ENCODE data around the gene GNB1L.

The GNB1L gene

DNA sequence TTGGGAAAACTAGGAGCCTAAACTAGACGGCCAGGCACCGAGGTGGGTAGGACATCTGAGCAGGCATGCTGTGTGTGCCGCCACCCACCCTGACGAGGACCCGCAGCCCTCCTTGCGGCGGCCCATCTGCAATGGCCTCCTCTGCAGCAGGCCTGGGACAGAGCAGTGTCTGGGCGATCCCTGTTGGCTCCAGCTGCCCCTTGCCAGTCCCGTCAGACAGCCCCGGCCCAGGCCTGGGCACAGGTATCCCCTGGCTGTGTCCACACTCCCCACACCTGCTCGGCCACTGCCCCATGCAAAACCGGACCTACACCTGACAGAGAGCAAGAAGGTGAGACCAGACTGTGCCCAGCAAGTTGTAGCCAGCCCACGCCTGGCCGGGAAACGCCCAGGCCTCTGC lies 38.7 kb upstream of the GNB1L start:
- no peak for TF ChIP-seq EZH2phosphoT487 (IDR thresholded peaks at IDR 0.05; ENCODE audit: low read depth)
- TF ChIP-seq, protein P1, sequence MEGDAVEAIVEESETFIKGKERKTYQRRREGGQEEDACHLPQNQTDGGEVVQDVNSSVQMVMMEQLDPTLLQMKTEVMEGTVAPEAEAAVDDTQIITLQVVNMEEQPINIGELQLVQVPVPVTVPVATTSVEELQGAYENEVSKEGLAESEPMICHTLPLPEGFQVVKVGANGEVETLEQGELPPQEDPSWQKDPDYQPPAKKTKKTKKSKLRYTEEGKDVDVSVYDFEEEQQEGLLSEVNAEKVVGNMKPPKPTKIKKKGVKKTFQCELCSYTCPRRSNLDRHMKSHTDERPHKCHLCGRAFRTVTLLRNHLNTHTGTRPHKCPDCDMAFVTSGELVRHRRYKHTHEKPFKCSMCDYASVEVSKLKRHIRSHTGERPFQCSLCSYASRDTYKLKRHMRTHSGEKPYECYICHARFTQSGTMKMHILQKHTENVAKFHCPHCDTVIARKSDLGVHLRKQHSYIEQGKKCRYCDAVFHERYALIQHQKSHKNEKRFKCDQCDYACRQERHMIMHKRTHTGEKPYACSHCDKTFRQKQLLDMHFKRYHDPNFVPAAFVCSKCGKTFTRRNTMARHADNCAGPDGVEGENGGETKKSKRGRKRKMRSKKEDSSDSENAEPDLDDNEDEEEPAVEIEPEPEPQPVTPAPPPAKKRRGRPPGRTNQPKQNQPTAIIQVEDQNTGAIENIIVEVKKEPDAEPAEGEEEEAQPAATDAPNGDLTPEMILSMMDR (IDR thresholded peaks at IDR 0.05; ENCODE audit: low read depth, low read length): no peak
- Histone ChIP-seq H2AFZ (ENCODE audit: low read depth, low read length) (no peak overlapping the region), H3K4me1 (ENCODE audit: low read length) (no peaks in the 10 kb centered on the region), H3K4me3 (ENCODE audit: low read length) (no peak overlapping the region), H3K27ac (ENCODE audit: low read length) (no peak overlapping the region), H3K4me2 (ENCODE audit: low read length) (no peak overlapping the region), H4K20me1 (ENCODE audit: insufficient read depth, low read length) (no peaks in the 10 kb centered on the region), H3K36me3 (replicated peaks; ENCODE audit: low read depth, low read length) (peaks cover 3% of the 10 kb centered on the region), H3K9ac (ENCODE audit: low read length) (no peak overlapping the region), H3K27me3 (ENCODE audit: low read depth, low read length) (no peaks in the 10 kb centered on the region), H3K79me2 (ENCODE audit: low read length) (no peaks in the 10 kb centered on the region), H3K9me3 (ENCODE audit: insufficient read depth, low read length) (peaks cover 6% of the 10 kb centered on the region; the same call in 1 of the 2 replicates)

DNA sequence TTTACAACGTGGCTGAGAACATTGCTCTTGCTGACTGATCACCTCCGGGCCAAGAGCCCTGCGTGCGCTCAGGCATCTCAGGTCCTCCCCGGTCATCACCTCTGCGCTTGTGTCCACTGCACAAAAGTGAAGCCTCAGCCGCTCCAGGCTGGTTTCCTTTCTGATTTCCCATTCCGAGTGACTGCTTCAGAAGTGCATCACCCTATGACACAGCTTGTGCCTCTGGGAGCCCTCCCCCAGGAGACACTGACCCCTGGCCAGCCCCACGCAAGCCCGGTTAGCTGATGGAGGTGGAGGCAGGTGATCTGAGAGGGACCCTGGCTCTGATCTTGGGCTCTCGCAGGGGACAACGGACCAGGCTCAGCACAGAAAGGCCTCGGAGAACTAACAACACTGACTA lies 38.3 kb upstream of the GNB1L start:
- no peak overlapping the region for H3K4me3 ChIP-seq (ENCODE audit: low read length)
- no peaks in the 10 kb centered on the region for H3K27me3 ChIP-seq (ENCODE audit: low read depth, low read length)
- peaks cover 3% of the 10 kb centered on the region for H3K36me3 ChIP-seq (replicated peaks; ENCODE audit: low read depth, low read length)
- H3K4me1 ChIP-seq (ENCODE audit: low read length): no peaks in the 10 kb centered on the region
- no peak overlapping the region for H3K9ac ChIP-seq (ENCODE audit: low read length)
- H3K9me3 ChIP-seq (ENCODE audit: insufficient read depth, low read length): peaks cover 6% of the 10 kb centered on the region; the same call in 1 of the 2 replicates
- H3K79me2 ChIP-seq (ENCODE audit: low read length): no peaks in the 10 kb centered on the region
- H3K27ac ChIP-seq (ENCODE audit: low read length): no peak overlapping the region
- no peak overlapping the region for H3K4me2 ChIP-seq (ENCODE audit: low read length)
- H2AFZ ChIP-seq (ENCODE audit: low read depth, low read length): no peak overlapping the region
- TF ChIP-seq, protein P1 (IDR thresholded peaks at IDR 0.05; ENCODE audit: low read depth, low read length): no peak
- no peak for TF ChIP-seq EZH2phosphoT487 (IDR thresholded peaks at IDR 0.05; ENCODE audit: low read depth)
- no peaks in the 10 kb centered on the region for H4K20me1 ChIP-seq (ENCODE audit: insufficient read depth, low read length)

DNA sequence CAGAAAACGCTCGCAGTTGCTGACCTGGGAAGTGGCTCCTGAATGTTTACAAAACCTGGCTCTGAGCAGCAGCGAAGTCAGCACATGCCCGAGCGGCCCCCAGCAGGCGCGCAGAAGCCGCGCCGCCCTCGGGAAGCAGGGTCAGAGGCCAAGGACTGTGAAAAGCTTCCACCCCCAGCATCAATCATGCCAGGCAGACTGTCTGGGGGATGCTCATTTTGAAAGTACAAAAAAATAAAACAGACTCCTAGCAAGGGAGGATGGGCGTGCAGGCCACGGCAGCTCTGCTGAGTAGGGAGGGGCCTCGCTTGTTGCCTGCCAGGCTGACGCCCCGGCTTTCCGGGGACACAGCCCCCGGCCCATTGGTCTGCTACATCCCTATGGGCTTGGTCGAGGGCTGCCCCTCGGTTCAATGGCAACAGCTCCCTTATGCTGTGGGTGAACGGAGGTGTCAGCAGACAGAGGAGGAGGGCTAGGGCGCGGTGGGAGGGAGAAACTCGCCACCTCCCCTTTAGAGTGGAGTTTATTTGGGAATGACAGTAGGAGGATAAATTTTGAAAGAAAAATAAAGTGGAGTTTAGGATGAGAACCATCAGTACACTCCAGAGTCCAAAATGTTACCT lies 37.7 kb upstream of the GNB1L start:
- Histone ChIP-seq H2AFZ (ENCODE audit: low read depth, low read length) (no peak overlapping the region), H3K27ac (ENCODE audit: low read length) (no peak overlapping the region), H3K4me2 (ENCODE audit: low read length) (no peak overlapping the region), H4K20me1 (ENCODE audit: insufficient read depth, low read length) (no peaks in the 10 kb centered on the region), H3K79me2 (ENCODE audit: low read length) (no peaks in the 10 kb centered on the region), H3K9ac (ENCODE audit: low read length) (no peak overlapping the region), H3K27me3 (ENCODE audit: low read depth, low read length) (no peaks in the 10 kb centered on the region), H3K36me3 (replicated peaks; ENCODE audit: low read depth, low read length) (peaks cover 3% of the 10 kb centered on the region), H3K4me1 (ENCODE audit: low read length) (peaks cover under 1% of the 10 kb centered on the region), H3K4me3 (ENCODE audit: low read length) (no peak overlapping the region), H3K9me3 (ENCODE audit: insufficient read depth, low read length) (peaks cover 6% of the 10 kb centered on the region; the same call in 1 of the 2 replicates)
- TF ChIP-seq, protein P1 (IDR thresholded peaks at IDR 0.05; ENCODE audit: low read depth, low read length): no peak
- TF ChIP-seq EZH2phosphoT487 (IDR thresholded peaks at IDR 0.05; ENCODE audit: low read depth): no peak

DNA sequence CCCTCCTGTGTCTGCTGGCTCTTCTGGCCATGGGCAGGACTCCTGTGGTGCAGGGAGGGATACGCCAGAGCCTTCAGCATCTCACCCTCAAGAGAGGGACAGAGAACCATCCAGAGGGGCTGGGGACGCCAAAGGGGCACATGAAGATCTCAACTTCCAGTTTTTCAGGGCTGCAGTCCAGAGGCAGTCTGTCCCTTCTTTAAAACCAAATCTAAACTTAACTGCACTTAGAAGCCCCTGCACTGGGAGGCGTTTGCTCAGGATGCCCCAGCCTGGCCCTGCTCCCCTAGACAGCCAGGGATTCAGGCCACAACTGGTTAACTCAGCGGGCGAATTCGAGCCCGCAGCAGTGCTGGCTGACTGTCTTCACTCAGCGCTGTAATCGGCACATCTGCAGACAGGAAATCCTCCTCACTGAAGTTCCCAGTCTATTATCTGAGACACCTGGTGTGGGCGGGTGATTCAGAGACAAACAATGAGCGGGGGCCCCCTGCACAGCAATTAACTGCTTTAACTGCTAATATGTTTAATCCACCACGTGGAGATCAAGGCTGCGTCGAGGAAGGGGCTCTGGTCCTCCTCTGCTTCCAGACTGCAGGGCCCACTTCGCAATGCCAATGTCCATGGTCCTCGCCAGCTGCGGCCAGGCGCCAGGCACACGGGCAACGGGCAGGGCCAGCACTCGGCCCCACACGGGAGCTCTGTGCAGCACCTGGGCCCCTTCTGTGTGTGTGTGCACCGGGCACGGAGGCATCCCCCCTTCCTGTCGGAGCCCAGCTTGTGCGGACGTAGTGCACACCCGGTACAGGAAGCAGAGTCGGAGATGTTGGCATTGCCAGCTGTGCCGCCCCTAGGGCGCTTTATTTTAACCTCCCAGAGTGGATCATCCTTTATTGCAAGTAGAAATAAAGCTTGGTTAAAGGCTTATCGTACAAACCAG lies 36.9 kb upstream of the GNB1L start:
- Histone ChIP-seq H2AFZ (ENCODE audit: low read depth, low read length) (no peak overlapping the region), H3K36me3 (replicated peaks; ENCODE audit: low read depth, low read length) (peaks cover 3% of the 10 kb centered on the region), H3K27ac (ENCODE audit: low read length) (no peak overlapping the region), H3K4me3 (ENCODE audit: low read length) (no peak overlapping the region), H4K20me1 (ENCODE audit: insufficient read depth, low read length) (no peaks in the 10 kb centered on the region), H3K9me3 (ENCODE audit: insufficient read depth, low read length) (peaks cover 6% of the 10 kb centered on the region; the same call in 1 of the 2 replicates), H3K27me3 (ENCODE audit: low read depth, low read length) (no peaks in the 10 kb centered on the region), H3K9ac (ENCODE audit: low read length) (no peak overlapping the region), H3K4me1 (ENCODE audit: low read length) (peaks cover 9% of the 10 kb centered on the region), H3K4me2 (ENCODE audit: low read length) (no peak overlapping the region), H3K79me2 (ENCODE audit: low read length) (no peaks in the 10 kb centered on the region)
- TF ChIP-seq, protein P1 (IDR thresholded peaks at IDR 0.05; ENCODE audit: low read depth, low read length): no peak
- TF ChIP-seq EZH2phosphoT487 (IDR thresholded peaks at IDR 0.05; ENCODE audit: low read depth): no peak
